Parathyroid adenoma (tissue), 2 donors: ENCODE measurements around the gene NEGR1.

ENCODE experiments used
- H2AFZ ChIP-seq: fragments of 300-600 bp; sonication (generic); one replicate; pipeline ENCODE4 v1.7.0; 2017; ENCODE audit warnings: antibody characterized with exemption, mild to moderate bottlenecking
- H3K27ac ChIP-seq: fragments of 300-600 bp; sonication (generic); one replicate; pipeline ENCODE4 v1.7.0; 2017
- H3K27me3 ChIP-seq: fragments of 300-600 bp; sonication (generic); one replicate; pipeline ENCODE4 v1.7.0; 2017; ENCODE audit warnings: low read length; ENCODE audit not compliant: control insufficient read depth, insufficient read depth
- H3K36me3 ChIP-seq: fragments of 300-600 bp; sonication (generic); one replicate; pipeline ENCODE4 v1.7.0; 2017; ENCODE audit warnings: low read length; ENCODE audit not compliant: control insufficient read depth, insufficient read depth
- H3K4me1 ChIP-seq: fragments of 300-600 bp; sonication (generic); one replicate; pipeline ENCODE4 v1.7.0; 2017; ENCODE audit warnings: control low read depth
- H3K4me2 ChIP-seq: fragments of 300-600 bp; sonication (generic); one replicate; pipeline ENCODE4 v1.7.0; 2017; ENCODE audit warnings: low read length
- H3K4me3 ChIP-seq: fragments of 300-600 bp; sonication (generic); one replicate; pipeline ENCODE4 v1.7.0; 2017; ENCODE audit warnings: low read depth, low read length
- H3K79me2 ChIP-seq: fragments of 300-600 bp; sonication (generic); one replicate; pipeline ENCODE4 v1.7.0; 2017; ENCODE audit warnings: control low read depth
- H3K9ac ChIP-seq: fragments of 300-600 bp; sonication (generic); one replicate; pipeline ENCODE4 v1.7.0; 2017; ENCODE audit warnings: mild to moderate bottlenecking
- H3K9me3 ChIP-seq: fragments of 300-600 bp; sonication (generic); one replicate; pipeline ENCODE4 v1.7.0; 2017; ENCODE audit warnings: low read length; ENCODE audit not compliant: control insufficient read depth
- CTCF ChIP-seq: fragments of 300-600 bp; sonication (generic); IDR thresholded peaks from one replicate; pipeline ENCODE4 v1.7.0; 2017; ENCODE audit warnings: antibody characterized with exemption, mild to moderate bottlenecking
- donor health status: primary hyperparathyroidism.

The NEGR1 gene

GRCh38 chr1:71857862-71858261 is 424.5 kb downstream of the NEGR1 start:
- TF ChIP-seq CTCF: no peak
- Histone ChIP-seq H3K4me3 (no peak overlapping the region), H3K9ac (no peak overlapping the region), H2AFZ (no peak overlapping the region), H3K27me3 (no peaks in the 10 kb centered on the region), H3K27ac (no peak overlapping the region), H3K4me2 (no peak overlapping the region), H3K9me3 (no peaks in the 10 kb centered on the region), H3K79me2 (no peaks in the 10 kb centered on the region), H3K4me1 (no peaks in the 10 kb centered on the region), H3K36me3 (no peaks in the 10 kb centered on the region)

GRCh38 chr1:71853360-71853759 is 429.0 kb downstream of the NEGR1 start:
- no peak overlapping the region for H2AFZ ChIP-seq
- no peaks in the 10 kb centered on the region for H3K79me2 ChIP-seq
- H3K36me3 ChIP-seq: no peaks in the 10 kb centered on the region
- TF ChIP-seq CTCF: no peak
- H3K9ac ChIP-seq: no peak overlapping the region
- H3K4me3 ChIP-seq: no peak overlapping the region
- no peaks in the 10 kb centered on the region for H3K9me3 ChIP-seq
- H3K27ac ChIP-seq: no peak overlapping the region
- no peaks in the 10 kb centered on the region for H3K4me1 ChIP-seq
- no peaks in the 10 kb centered on the region for H3K27me3 ChIP-seq
- H3K4me2 ChIP-seq: no peak overlapping the region

GRCh38 chr1:71850936-71851335 is 431.4 kb downstream of the NEGR1 start:
- no peaks in the 10 kb centered on the region for H3K4me1 ChIP-seq
- TF ChIP-seq CTCF: no peak
- H3K36me3 ChIP-seq: no peaks in the 10 kb centered on the region
- no peak overlapping the region for H3K9ac ChIP-seq
- H3K27ac ChIP-seq: no peak overlapping the region
- H3K27me3 ChIP-seq: no peaks in the 10 kb centered on the region
- H3K9me3 ChIP-seq: no peaks in the 10 kb centered on the region
- no peak overlapping the region for H3K4me2 ChIP-seq
- H3K4me3 ChIP-seq: no peak overlapping the region
- no peaks in the 10 kb centered on the region for H3K79me2 ChIP-seq
- no peak overlapping the region for H2AFZ ChIP-seq

- Histone ChIP-seq H3K79me2 (no peaks in the 10 kb centered on the region), H3K4me3 (no peak overlapping the region), H3K36me3 (no peaks in the 10 kb centered on the region), H3K27ac (no peak overlapping the region), H3K4me1 (no peaks in the 10 kb centered on the region), H3K9me3 (no peaks in the 10 kb centered on the region), H3K27me3 (no peaks in the 10 kb centered on the region), H3K9ac (no peak overlapping the region), H2AFZ (no peak overlapping the region), H3K4me2 (no peak overlapping the region)
- no peak for TF ChIP-seq CTCF
These were observed 431.8 kb downstream of the NEGR1 start for GRCh38 chr1:71850515-71850914.

- no peaks in the 10 kb centered on the region for H3K4me1 ChIP-seq
- H3K36me3 ChIP-seq: no peaks in the 10 kb centered on the region
- no peak overlapping the region for H2AFZ ChIP-seq
- no peaks in the 10 kb centered on the region for H3K27me3 ChIP-seq
- no peaks in the 10 kb centered on the region for H3K9me3 ChIP-seq
- TF ChIP-seq CTCF: no peak
- H3K79me2 ChIP-seq: no peaks in the 10 kb centered on the region
- H3K4me2 ChIP-seq: no peak overlapping the region
- no peak overlapping the region for H3K4me3 ChIP-seq
- H3K27ac ChIP-seq: no peak overlapping the region
- no peak overlapping the region for H3K9ac ChIP-seq
These were observed 439.3 kb downstream of the NEGR1 start for GRCh38 chr1:71843012-71843411.
